ENCODE measurements around the gene YTHDF1. TPM values are rescaled to one million over a fixed set of nuclear protein-coding genes. Genes with fewer than 3 reads are reported as not detected.

Gene YTHDF1
- total and polyA plus RNA-seq, 11 donors: 14.7 to 38.2 (median 22.5) TPM

GRCh38 chr20:63215101-63216040 lies 560 bp downstream of the YTHDF1 start:
- intact Hi-C loops (cut with DNase I): loop anchor here in 2 of 10 donors (5.0 kb wide), 1 partner anchor 57 kb away; the partner anchor contains the start of gene ARFGAP1 (in 2 of the 2)
- ATAC-seq (no peak), DNase-seq (peak in 2 of 5 donors; percentile 35 to 49)
- peak overlapping the region; percentile 66 to 100 (median 97) for H3K4me3 ChIP-seq
- WGBS, 4 donors: 2 to 3% (median 3%) methylated on average over 50 to 81 of the region's 81 CpGs
- peaks cover 0 to under 1% (median 0%) of the 10 kb centered on the region in 9 donors for H3K27me3 ChIP-seq
- no peaks in the 10 kb centered on the region for H3K9me3 ChIP-seq
- TF ChIP-seq POLR2A (IDR thresholded peaks at IDR 0.05): no peak
- TF ChIP-seq, protein P1, sequence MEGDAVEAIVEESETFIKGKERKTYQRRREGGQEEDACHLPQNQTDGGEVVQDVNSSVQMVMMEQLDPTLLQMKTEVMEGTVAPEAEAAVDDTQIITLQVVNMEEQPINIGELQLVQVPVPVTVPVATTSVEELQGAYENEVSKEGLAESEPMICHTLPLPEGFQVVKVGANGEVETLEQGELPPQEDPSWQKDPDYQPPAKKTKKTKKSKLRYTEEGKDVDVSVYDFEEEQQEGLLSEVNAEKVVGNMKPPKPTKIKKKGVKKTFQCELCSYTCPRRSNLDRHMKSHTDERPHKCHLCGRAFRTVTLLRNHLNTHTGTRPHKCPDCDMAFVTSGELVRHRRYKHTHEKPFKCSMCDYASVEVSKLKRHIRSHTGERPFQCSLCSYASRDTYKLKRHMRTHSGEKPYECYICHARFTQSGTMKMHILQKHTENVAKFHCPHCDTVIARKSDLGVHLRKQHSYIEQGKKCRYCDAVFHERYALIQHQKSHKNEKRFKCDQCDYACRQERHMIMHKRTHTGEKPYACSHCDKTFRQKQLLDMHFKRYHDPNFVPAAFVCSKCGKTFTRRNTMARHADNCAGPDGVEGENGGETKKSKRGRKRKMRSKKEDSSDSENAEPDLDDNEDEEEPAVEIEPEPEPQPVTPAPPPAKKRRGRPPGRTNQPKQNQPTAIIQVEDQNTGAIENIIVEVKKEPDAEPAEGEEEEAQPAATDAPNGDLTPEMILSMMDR (IDR thresholded peaks at IDR 0.05): peak in 5 of 12 donors; percentile 8 to 22 (median 19)
- peaks cover 4 to 54% (median 36%) of the 10 kb centered on the region in 12 donors for H3K4me1 ChIP-seq
- peak overlapping the region in 11 of 12 donors; percentile 70 to 89 (median 83) for H3K27ac ChIP-seq
- H3K36me3 ChIP-seq: peaks cover 0 to 45% (median 37%) of the 10 kb centered on the region in 9 donors

GRCh38 chr20:63214514-63214913 lies 1.4 kb downstream of the YTHDF1 start:
- DNase-seq: no peak
- intact Hi-C loops (cut with DNase I): no loop called here
- 53 to 71% (median 68%) methylated on average over 6 of the region's 6 CpGs for WGBS, 4 donors
- Histone ChIP-seq H3K27me3 (no peaks in the 10 kb centered on the region), H3K36me3 (peaks cover 0 to 54% (median 46%) of the 10 kb centered on the region in 9 donors), H3K4me3 (peak overlapping the region in 8 of 12 donors; percentile 66 to 100 (median 97)), H3K4me1 (peaks cover 4 to 54% (median 36%) of the 10 kb centered on the region in 12 donors), H3K27ac (no peak overlapping the region), H3K9me3 (no peaks in the 10 kb centered on the region)
- no peak for TF ChIP-seq POLR2A (IDR thresholded peaks at IDR 0.05)
- TF ChIP-seq, protein P1 (IDR thresholded peaks at IDR 0.05): no peak
- no peak for ATAC-seq

GRCh38 chr20:63212792-63213191 lies 3.1 kb downstream of the YTHDF1 start:
- TF ChIP-seq, protein P1 (IDR thresholded peaks at IDR 0.05): no peak
- no peak for TF ChIP-seq POLR2A (IDR thresholded peaks at IDR 0.05)
- no peaks in the 10 kb centered on the region for H3K27me3 ChIP-seq
- intact Hi-C loops (cut with DNase I): no loop called here
- WGBS, 4 donors: 87 to 93% (median 91%) methylated on average over 5 of the region's 5 CpGs
- peaks cover 0 to 70% (median 63%) of the 10 kb centered on the region in 9 donors for H3K36me3 ChIP-seq
- H3K4me1 ChIP-seq: peaks cover 4 to 54% (median 36%) of the 10 kb centered on the region in 12 donors
- no peak overlapping the region for H3K4me3 ChIP-seq
- ATAC-seq: no peak
- no peaks in the 10 kb centered on the region for H3K9me3 ChIP-seq
- H3K27ac ChIP-seq: no peak overlapping the region
- no peak for DNase-seq

DNA sequence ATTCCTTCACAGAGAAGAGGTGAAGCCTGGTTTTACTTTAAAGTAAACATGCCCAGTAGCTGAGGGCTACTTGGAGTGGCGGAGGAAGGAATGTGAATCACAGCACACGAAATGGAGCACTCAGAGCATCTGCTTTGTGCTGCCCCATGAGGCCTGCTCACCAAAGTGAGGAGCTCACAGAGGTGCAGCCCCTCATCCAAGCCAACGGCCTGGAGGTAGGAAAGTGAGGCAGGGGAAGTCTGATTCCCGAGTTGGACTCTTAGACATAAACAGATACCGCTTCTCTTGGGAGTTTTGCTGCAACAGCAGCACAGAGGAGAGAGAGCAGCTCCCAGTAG lies 3.6 kb downstream of the YTHDF1 start:
- Histone ChIP-seq H3K36me3 (peaks cover 0 to 75% (median 67%) of the 10 kb centered on the region in 9 donors), H3K9me3 (no peaks in the 10 kb centered on the region), H3K27ac (no peak overlapping the region), H3K27me3 (no peaks in the 10 kb centered on the region), H3K4me1 (peaks cover 4 to 54% (median 36%) of the 10 kb centered on the region in 12 donors), H3K4me3 (no peak overlapping the region)
- intact Hi-C loops (cut with DNase I): no loop called here
- WGBS, 4 donors: 65 to 77% (median 71%) methylated on average over 5 of the region's 5 CpGs
- ATAC-seq: no peak
- no peak for DNase-seq
- TF ChIP-seq, protein P1 (IDR thresholded peaks at IDR 0.05): no peak
- no peak for TF ChIP-seq POLR2A (IDR thresholded peaks at IDR 0.05)
